ENCODE measurements around the gene STAM.
"Not testable (repeated sequence)": the region's sequence is repeated elsewhere in the genome, so short reads cannot be mapped to it uniquely, and the experiment has no call there.

- not testable (repeated sequence) for TF ChIP-seq CTCF (conservative IDR thresholded peaks at IDR 0.05; ENCODE audit: low read length); EZH2phosphoT487 (IDR thresholded peaks at IDR 0.05; ENCODE audit: borderline replicate concordance, low read depth, low read length)
Observed at GRCh38 chr10:17722317-17723014, 78.5 kb downstream of the STAM start.
